GM18868 (cell line): ENCODE data around the gene AIP.
A peak's percentile ranks its signal among the peaks of the same experiment; 100 is the strongest.
"Not testable (repeated sequence)": the region's sequence is repeated elsewhere in the genome, so short reads cannot be mapped to it uniquely, and the experiment has no call there.

Experiments
- ATAC-seq: cut with Tn5 transposase; IDR thresholded peaks from one replicate; pipeline ENCODE4 v1.9.1; 2021; ENCODE audit warnings: mild to moderate bottlenecking, moderate library complexity; ENCODE audit not compliant: unreplicated experiment

Gene AIP

GRCh38 chr11:67505605-67506396, 23.0 kb downstream of the AIP start:
- ATAC-seq = no peak

GRCh38 chr11:67506426-67507051, 23.7 kb downstream of the AIP start:
- no peak for ATAC-seq

DNA sequence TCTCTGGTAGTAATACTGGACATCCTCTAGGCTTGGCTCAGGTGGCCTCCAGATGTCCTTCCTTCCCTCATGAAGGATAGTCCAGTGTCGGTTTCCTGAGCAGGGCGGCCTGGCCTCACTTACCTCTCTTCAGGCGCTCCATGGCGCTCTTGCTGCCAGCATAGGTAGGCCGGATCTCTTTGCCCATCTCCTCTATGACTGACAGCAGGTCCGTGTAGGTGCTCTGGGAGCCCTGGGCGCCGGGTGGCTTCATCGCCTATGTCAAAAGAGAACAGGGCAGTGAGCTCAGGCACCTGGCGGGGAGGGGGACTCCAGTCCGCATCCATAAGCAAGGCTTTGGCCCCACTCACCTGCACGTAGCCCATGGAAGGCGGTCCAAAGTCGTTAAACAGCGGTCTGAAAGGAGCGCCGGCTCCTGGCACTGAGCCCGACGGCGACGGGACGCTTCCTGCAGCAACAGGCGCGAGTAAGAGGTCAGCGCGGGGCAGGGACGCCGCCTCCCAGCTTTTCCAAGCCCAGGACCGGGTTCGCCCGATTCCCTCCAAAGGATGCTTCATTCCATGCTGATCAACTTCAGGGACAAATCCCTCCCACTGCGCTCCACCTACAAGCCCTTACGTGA, 24.5 kb downstream of the AIP start:
- ATAC-seq = no peak

- ATAC-seq = peak; percentile 76
Observed at GRCh38 chr11:67507864-67508485, 25.1 kb downstream of the AIP start, which contains the start of gene CDK2AP2. Gene CDK2AP2, minus strand, starts transcription at chr11:67508162. Its CDS starts 80 bp downstream, at chr11:67508082.

DNA sequence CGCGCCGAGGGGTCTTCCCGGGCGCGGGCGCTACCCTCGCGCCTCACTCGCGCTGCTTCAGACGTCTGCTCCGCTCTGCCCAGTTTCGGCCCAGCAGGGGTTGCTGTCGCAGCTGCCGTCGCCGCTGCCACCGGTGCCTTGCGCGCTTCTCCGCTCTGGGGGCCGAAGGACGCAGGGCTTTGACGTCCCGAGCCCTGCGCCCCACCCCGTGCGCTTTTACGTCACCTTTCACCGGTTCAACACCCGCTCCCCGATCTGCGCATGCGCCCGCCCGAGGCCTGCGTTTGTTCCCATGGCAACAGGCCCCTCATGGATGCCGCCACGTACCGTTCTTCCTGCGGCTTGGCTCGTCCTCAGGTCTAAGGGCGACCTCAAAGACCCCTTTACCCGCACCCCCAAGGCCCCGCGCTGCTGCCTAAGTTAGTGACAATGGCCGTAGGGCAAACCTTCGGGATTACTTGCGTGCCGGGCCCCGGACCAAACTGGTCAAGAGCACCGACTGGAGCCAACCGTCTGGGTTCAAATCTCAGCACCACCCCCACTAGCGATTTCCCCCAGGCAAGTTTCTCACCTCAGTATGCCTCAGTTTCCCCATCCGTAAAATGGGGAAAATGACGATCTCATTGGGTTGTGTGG, 25.8 kb downstream of the AIP start:
- peak; percentile 42 for ATAC-seq

DNA sequence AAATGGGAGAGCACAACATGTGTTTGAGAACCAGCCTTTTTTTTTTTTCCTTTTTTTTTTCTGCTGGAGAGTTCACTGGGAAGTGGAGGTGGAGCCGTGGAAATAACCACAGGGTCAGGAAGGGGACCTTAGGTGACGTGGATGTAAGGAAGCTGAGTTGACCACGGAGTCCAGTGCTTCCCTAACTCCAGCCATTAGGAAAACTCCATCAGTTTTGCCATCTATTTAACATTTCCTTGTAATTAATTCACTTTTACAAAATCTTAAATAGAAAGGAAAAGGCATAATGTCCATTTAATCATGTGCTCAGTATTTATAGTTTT, 27.2 kb downstream of the AIP start:
- ATAC-seq = no peak

DNA sequence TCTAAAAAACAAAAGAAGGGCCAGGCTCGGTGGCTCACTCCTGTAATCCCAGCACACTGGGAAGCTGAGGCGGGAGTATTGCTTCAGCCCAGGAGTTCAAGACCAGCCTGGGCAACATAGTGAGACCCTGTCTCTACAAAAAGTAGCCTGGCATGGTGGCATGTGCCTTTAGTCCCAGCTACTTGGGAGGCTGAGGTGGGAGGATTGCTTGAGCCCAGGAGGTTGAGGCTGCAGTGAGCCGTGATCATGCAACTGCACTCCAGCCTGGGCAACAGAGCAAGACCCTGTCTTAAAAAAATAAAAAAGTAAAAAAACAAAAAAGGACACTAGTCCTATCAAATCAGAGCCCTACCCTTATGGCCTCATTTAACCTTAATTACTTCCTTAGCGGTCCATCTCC, 28.7 kb downstream of the AIP start:
- ATAC-seq = not testable (repeated sequence)

- ATAC-seq = no peak
Observed at GRCh38 chr11:67514116-67514515, 31.3 kb downstream of the AIP start.

GRCh38 chr11:67516806-67517205, 34.0 kb downstream of the AIP start:
- no peak for ATAC-seq

- no peak for ATAC-seq
Observed at GRCh38 chr11:67517784-67518552, 35.1 kb downstream of the AIP start.

DNA sequence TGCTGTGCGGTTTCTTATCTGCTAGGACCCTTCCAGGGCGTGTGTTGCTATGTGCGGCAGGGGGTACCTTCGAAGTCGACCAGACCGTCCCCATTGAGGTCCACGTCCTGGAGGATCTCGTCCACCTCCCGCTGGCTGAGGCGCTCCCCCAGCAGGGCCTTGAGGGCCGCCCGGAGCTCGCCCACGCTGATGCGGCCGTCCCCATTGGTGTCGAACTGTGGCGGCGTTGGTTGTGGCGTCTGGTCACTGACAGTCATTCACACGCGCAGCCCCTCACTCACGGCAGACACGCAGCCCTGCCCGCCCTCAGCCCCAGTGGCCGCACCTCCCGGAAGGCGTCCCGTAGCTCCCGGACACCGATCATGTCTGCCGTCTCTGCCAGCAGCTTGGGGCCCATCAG, 36.9 kb downstream of the AIP start:
- ATAC-seq = no peak

DNA sequence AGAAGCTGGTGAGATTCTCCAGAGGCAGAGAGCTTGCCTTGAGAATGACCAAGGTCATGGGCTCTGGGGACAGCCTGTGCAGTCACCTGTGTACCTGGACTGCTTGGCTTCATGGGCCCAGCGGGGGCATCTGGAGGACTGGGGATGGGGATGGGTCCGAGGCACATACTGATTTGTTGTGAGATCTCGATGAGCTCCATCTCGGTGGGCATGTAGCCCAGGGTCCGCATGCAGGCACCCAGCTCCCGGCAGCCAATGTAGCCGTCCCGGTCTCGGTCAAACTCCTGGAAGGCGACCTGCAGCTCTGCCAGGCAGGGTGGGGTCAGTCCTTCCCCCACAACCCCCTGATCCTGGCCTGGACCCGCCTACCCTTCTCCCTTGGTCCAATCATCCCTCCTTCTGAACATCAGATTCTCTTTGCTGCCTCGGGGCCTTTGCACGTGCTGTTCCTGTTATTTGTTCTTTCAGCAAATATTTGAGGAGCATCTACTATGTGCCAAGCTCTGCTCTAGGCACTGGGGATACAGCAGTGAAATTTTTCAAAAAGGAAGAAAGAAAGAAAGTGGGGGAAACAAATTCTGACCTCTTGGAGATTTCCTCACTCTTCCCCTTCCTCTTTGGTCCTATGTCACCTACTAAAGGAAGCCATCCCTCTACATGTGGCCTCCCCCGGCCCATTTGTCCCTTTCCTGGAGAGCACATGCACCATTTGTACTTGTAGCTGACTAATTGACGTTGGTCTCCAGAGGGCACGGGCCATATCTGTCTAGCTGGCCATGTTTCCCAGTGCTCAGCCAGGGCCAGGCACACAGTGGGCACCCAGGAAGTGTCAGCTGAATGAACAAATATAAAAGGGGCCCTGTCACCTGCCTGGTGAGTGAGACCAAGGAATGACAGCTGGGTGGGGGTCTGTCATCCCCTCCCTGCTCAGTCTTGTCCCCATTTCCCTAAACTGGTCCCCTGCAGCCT, 38.3 kb downstream of the AIP start:
- ATAC-seq = no peak

- no peak for ATAC-seq
Observed at GRCh38 chr11:67521924-67522323, 39.1 kb downstream of the AIP start.

DNA sequence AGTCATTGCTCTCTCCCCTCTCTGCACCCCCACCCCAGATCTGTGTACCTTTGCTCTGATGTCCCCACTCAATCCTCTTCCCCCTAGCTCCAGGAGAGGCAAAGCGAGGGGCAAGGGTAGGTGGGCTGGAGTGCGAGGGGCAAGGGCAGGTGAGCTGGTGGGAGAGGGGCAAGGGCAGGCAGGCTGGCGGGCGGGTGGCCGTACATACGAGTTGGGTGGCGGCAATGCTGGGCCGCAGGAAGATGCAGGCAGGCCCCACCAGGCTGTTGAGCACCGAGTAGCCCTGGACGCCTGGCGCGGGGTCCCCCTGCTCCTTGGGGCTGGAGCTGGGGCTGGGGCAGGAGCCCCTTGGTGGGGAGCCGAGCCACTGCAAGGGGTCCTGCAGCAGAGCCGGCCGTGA, 39.5 kb downstream of the AIP start:
- ATAC-seq = no peak

- no peak for ATAC-seq
Observed at GRCh38 chr11:67522844-67523555, 40.2 kb downstream of the AIP start, which contains the start of gene CABP2. Gene CABP2, minus strand, starts transcription at chr11:67523446. Its CDS starts 120 bp downstream, at chr11:67523326.

- ATAC-seq = no peak
Observed at GRCh38 chr11:67523556-67524479, 41.0 kb downstream of the AIP start.

DNA sequence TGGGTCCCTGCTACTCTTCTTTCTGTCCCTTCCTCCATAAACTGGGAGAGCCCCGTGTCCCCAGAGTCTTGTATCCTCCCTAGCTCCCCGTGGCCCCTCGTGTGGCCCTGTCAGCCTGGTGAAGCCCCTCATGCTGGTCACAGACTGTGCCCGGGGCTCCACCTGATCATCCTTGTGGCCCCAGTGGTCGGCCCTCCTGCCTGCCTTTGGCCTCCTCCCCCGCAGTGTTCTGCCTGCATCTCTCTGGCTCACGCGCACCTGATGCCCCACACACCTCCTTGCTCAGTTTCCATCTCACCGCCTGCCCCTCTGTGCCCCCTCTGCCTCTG, 41.6 kb downstream of the AIP start:
- ATAC-seq = no peak
